ENCODE results near the gene VPS45. TPM values are rescaled to one million over a fixed set of nuclear protein-coding genes. Genes with fewer than 3 reads are reported as not detected.

Gene VPS45
- polyA plus RNA-seq, 1 of the 3 experiments (the other 2 are of a cell fraction) = 31.5 TPM

DNA sequence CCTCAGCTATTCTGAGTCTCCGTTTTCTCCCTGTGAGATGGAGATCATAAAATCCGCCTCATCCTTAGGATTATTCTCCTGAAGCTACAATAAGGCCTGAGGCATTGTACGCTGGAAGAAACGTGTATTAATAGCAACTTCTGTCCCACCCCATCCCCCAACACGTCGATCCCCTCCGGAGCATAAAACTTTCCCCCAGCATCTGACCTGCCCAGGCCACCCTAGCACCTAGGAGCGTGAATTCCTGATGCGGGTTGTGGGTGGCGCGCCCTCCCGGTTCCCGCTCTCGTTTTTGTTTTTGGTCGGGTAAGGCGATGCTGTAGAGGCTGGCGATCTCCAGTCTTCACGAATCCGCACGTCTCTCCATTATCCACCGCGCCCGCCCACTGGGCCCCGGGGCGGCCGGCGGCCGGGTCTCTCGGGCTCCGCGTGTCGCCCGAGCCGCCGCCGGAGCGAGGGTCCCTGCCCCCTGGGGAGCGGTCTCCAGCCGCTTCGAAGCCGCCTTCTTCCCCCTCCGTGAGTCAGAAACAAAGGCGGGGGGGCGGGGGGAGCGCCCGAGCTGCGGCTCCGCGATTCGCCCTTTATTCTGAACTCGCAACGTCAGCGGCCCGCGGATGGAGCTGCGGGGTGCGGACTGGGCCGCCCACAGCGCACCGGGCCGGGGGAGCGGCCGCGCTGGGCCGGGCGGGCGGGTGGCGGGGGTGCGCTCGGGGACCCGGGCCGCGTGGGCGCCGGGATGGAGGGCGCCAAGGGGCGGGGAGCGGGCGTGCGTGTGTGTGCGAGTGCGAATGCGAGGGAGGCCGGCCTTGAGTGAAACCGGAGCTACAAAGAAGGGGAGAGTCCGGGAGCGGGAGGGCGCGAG lies 81.9 kb downstream of the VPS45 start, which contains the start of gene PLEKHO1 (continued):
- TF ChIP-seq, protein P1, sequence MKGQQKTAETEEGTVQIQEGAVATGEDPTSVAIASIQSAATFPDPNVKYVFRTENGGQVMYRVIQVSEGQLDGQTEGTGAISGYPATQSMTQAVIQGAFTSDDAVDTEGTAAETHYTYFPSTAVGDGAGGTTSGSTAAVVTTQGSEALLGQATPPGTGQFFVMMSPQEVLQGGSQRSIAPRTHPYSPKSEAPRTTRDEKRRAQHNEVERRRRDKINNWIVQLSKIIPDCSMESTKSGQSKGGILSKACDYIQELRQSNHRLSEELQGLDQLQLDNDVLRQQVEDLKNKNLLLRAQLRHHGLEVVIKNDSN (IDR thresholded peaks at IDR 0.05; ENCODE audit: borderline replicate concordance, low read depth) = no peak
- TF ChIP-seq YY1 (IDR thresholded peaks at IDR 0.05; ENCODE audit: low read depth) (no peak), SMC3 (IDR thresholded peaks at IDR 0.05; ENCODE audit: low read depth, low read length) (no peak), RAD21 (IDR thresholded peaks at IDR 0.05; ENCODE audit: low read length) (no peak), JUND (IDR thresholded peaks at IDR 0.05) (peak; percentile 26; the same call in 1 of the 2 replicates), MXI1 (IDR thresholded peaks at IDR 0.05; ENCODE audit: low read depth, low read length) (peak; percentile 41; the same call in 1 of the 2 replicates), SIN3A (IDR thresholded peaks at IDR 0.05; ENCODE audit: borderline replicate concordance, low read depth, low read length) (peak; percentile 41; the same call in 1 of the 2 replicates), CHD2 (IDR thresholded peaks at IDR 0.05; ENCODE audit: low read length, partially characterized antibody) (no peak)
- TF ChIP-seq, protein P2, sequence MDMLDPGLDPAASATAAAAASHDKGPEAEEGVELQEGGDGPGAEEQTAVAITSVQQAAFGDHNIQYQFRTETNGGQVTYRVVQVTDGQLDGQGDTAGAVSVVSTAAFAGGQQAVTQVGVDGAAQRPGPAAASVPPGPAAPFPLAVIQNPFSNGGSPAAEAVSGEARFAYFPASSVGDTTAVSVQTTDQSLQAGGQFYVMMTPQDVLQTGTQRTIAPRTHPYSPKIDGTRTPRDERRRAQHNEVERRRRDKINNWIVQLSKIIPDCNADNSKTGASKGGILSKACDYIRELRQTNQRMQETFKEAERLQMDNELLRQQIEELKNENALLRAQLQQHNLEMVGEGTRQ (IDR thresholded peaks at IDR 0.05; ENCODE audit: borderline replicate concordance, low read depth, low read length) = no peak

DNA sequence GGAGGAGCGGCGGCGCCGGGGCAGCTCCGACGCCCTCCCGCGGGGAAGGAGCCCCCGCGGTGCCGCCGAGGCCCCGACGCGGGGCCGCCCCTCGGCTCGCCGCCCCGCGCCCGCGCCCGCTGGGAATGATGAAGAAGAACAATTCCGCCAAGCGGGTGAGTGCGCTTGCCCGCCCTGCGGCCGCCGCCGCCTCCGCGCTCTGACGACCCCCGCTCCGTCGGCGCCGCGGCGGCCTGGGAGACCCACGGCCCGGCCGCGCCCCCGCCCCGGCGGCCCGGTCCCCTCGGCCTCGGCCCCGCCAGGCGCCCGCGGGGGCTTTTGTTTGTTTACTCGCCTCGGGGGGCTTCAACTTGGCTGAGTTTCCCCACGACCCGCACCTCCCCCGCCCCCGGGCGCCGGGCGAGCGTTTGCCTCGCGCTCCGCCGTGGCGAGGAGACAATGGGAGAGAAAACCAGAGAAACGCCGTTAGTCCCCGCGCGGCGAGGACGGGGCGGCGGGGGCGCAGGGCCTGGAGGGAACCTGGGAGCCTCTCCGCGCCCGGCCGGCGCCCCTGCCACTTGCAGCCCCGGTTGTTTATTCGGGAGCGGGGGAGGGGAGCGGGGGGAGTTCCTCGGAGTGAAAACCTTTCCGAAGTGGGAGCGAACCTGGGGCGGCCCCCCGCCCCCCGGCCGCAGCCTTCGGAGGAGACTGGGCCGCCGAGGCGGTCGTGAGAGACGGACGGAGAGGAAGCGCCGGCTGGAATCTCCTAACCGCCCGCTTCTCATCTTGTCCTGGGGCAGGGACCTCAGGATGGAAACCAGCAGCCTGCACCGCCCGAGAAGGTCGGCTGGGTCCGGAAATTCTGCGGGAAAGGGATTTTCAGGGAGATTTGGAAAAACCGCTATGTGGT lies 82.8 kb downstream of the VPS45 start:
- Histone ChIP-seq H3K4me3 (ENCODE audit: low read depth in 2 of 2, low read length in 1 of 2) (peak overlapping the region; percentile 86 to 89), H3K4me1 (ENCODE audit: control insufficient read depth in 1 of 2, insufficient read depth in 2 of 2, low read depth in 1 of 2, low read length in 1 of 2) (peaks cover 18 to 28% of the 10 kb centered on the region in 2 experiments), H3K36me3 (replicated peaks in 1 of 2; ENCODE audit: control insufficient read depth in 1 of 2, insufficient read depth in 2 of 2, low read length in 1 of 2) (peaks cover 18 to 29% of the 10 kb centered on the region in 2 experiments), H3K9me3 (no peaks in the 10 kb centered on the region), H3K27me3 (ENCODE audit: insufficient read depth) (no peaks in the 10 kb centered on the region), H3K79me2 (ENCODE audit: insufficient read depth) (peaks cover 62% of the 10 kb centered on the region), H2AFZ (ENCODE audit: low read depth) (no peak overlapping the region), H3K9ac (peak overlapping the region; percentile 91), H3F3A (replicated peaks; ENCODE audit: insufficient read depth) (peaks cover 23% of the 10 kb centered on the region), H3K4me2 (peak overlapping the region; percentile 85), H4K20me1 (ENCODE audit: insufficient read depth) (no peaks in the 10 kb centered on the region), H3K9me2 (no peaks in the 10 kb centered on the region), H3K27ac (ENCODE audit: low read depth in 2 of 2, low read length in 1 of 2) (peak overlapping the region; percentile 50 to 87)
- POLR2A ChIA-PET = interaction anchor here (1.0 to 1.2 kb wide), 3 partner anchors 10 to 264 kb away, joined by 3 to 4 read pairs (median 4); a partner anchor contains a TSS
- WGBS (ENCODE audit: low lambda C conversion rate) = 15% methylated on average over 2 of the region's 114 CpGs
- CTCF ChIA-PET = interaction anchor here (0.9 to 2.1 kb wide), 4 partner anchors 16 to 37 kb away, joined by 3 to 12 read pairs (median 7); no protein-coding TSS in a partner anchor
- DNase-seq = peak; percentile 71
- no peak for TF ChIP-seq GATA2 (CRISPR knock-in tag; IDR thresholded peaks at IDR 0.05)
- peak; percentile 15; the same call in 1 of the 2 replicates for TF ChIP-seq SIN3A (IDR thresholded peaks at IDR 0.05; ENCODE audit: borderline replicate concordance, low read depth, low read length)
- 0 out of 2 replicates have a peak, but pooled peaks have one; percentile 15 for TF ChIP-seq PBX3 (IDR thresholded peaks at IDR 0.05)
- TF ChIP-seq EP300 (IDR thresholded peaks at IDR 0.05; ENCODE audit: borderline replicate concordance in 1 of 2, low read depth in 1 of 2, low read length in 1 of 2) = no peak
